Neural cell (in vitro differentiated cells): Measurements from ENCODE around the gene SETX. TPM values are rescaled to one million over a fixed set of nuclear protein-coding genes. Genes with fewer than 3 reads are reported as not detected.

Source experiments
- H2AFZ ChIP-seq: fragments of 200-600, 300-800 bp; sonication (generic), shearing (Covaris generic); 2 replicates; pipeline ENCODE4 v1.6.0; 2014; ENCODE audit warnings: low read depth, mild to moderate bottlenecking, antibody characterized with exemption, low read length, moderate library complexity
- H3F3A ChIP-seq: fragments of 200-600 bp; shearing (Covaris generic); 2 replicates; pipeline ENCODE4 v1.6.1; 2016; ENCODE audit warnings: mild to moderate bottlenecking, moderate library complexity, mixed read lengths, antibody characterized with exemption, low read length; ENCODE audit not compliant: insufficient read depth, poor library complexity, severe bottlenecking
- H3K27ac ChIP-seq: fragments of 200-600, 300-800 bp; sonication (generic), shearing (Covaris generic); 2 replicates; pipeline ENCODE4 v1.5.1; 2014; ENCODE audit warnings: mild to moderate bottlenecking, low read length, moderate library complexity
- H3K27me3 ChIP-seq: fragments of 300-800, 200-600 bp; sonication (generic), shearing (Covaris generic); 2 replicates; pipeline ENCODE4 v1.6.0; 2014; ENCODE audit warnings: mild to moderate bottlenecking, low read depth, low read length, moderate library complexity; ENCODE audit not compliant: insufficient read depth
- H3K36me3 ChIP-seq: fragments of 300-800, 200-600 bp; sonication (generic), shearing (Covaris generic); 2 replicates; pipeline ENCODE4 v1.5.1; 2014; ENCODE audit warnings: mild to moderate bottlenecking, antibody characterized with exemption, low read length, moderate library complexity; ENCODE audit not compliant: insufficient read depth
- H3K4me2 ChIP-seq: fragments of 300-800, 200-600 bp; sonication (generic), shearing (Covaris generic); 2 replicates; pipeline ENCODE4 v1.6.0; 2014; ENCODE audit warnings: mild to moderate bottlenecking, low read length
- H3K4me3 ChIP-seq: fragments of 300-800, 200-600 bp; sonication (generic), shearing (Covaris generic); 2 replicates; pipeline ENCODE4 v1.5.1; 2014; ENCODE audit warnings: mild to moderate bottlenecking, low read length, moderate library complexity
- H3K79me2 ChIP-seq: fragments of 200-600 bp; shearing (Covaris generic); replicated peaks from 2 replicates; pipeline ENCODE4 v1.6.0; 2014; ENCODE audit warnings: mild to moderate bottlenecking, low read length, moderate library complexity; ENCODE audit not compliant: insufficient read depth
- H3K9ac ChIP-seq: fragments of 300-800, 200-600 bp; sonication (generic), shearing (Covaris generic); 2 replicates; pipeline ENCODE4 v1.6.1; 2016; ENCODE audit warnings: mild to moderate bottlenecking, low read length, mixed read lengths
- H3K9me2 ChIP-seq: fragments of 200-600 bp; shearing (Covaris generic); 2 replicates; pipeline ENCODE4 v1.6.1; 2016; ENCODE audit warnings: mild to moderate bottlenecking, low read length, mixed read lengths; ENCODE audit not compliant: insufficient read depth
- H3K9me3 ChIP-seq: fragments of 200-600, 300-800 bp; sonication (generic), shearing (Covaris generic); 2 replicates; pipeline ENCODE4 v1.6.1; 2016; ENCODE audit warnings: mild to moderate bottlenecking, mixed run types, low read length, moderate library complexity, mixed read lengths
- H4K20me1 ChIP-seq: fragments of 200-600 bp; shearing (Covaris generic); 2 replicates; pipeline ENCODE4 v1.6.1; 2016; ENCODE audit warnings: mild to moderate bottlenecking, mixed run types; ENCODE audit not compliant: insufficient read depth
- CTCF ChIP-seq: fragments of 450-650 bp; IDR thresholded peaks from 2 replicates; pipeline ENCODE4 v1.5.1; 2014; ENCODE audit warnings: antibody characterized with exemption, mild to moderate bottlenecking, moderate library complexity; ENCODE audit not compliant: poor library complexity, severe bottlenecking
- EP300 ChIP-seq: fragments of 450-650 bp; conservative IDR thresholded peaks from 2 replicates; pipeline ENCODE4 v1.6.1; 2014; ENCODE audit warnings: antibody characterized with exemption, mild to moderate bottlenecking, moderate library complexity; ENCODE audit not compliant: poor library complexity, severe bottlenecking
- EZH2 ChIP-seq: fragments of 200-600, 300-800 bp; shearing (Covaris generic), sonication (generic); IDR thresholded peaks from 2 replicates; pipeline ENCODE4 v1.6.1; 2014; ENCODE audit warnings: antibody characterized with exemption, low read length, borderline replicate concordance, mild to moderate bottlenecking; ENCODE audit not compliant: insufficient read depth, poor library complexity, severe bottlenecking
- MXI1 ChIP-seq: fragments of 450-650 bp; conservative IDR thresholded peaks from 2 replicates; pipeline ENCODE4 v1.6.1; 2014; ENCODE audit warnings: antibody characterized with exemption, mild to moderate bottlenecking; ENCODE audit not compliant: poor library complexity, severe bottlenecking
- POLR2AphosphoS5 ChIP-seq: IDR thresholded peaks from 2 replicates; pipeline ENCODE4 v1.6.1; 2012
- RAD21 ChIP-seq: fragments of 450-650 bp; conservative IDR thresholded peaks from 2 replicates; pipeline ENCODE4 v1.6.1; 2014; ENCODE audit warnings: antibody characterized with exemption, mild to moderate bottlenecking, moderate library complexity
- REST ChIP-seq: IDR thresholded peaks from 2 replicates; pipeline ENCODE4 v1.6.1; 2012; ENCODE audit warnings: borderline replicate concordance
- SMC3 ChIP-seq: fragments of 450-650 bp; conservative IDR thresholded peaks from 2 replicates; pipeline ENCODE4 v1.6.1; 2014; ENCODE audit warnings: antibody characterized with exemption, mild to moderate bottlenecking, moderate library complexity; ENCODE audit not compliant: poor library complexity
- TAF1 ChIP-seq: IDR thresholded peaks from 2 replicates; pipeline ENCODE4 v1.6.1; 2012; ENCODE audit warnings: low read depth
- polyA plus RNA-seq: library from polyadenylated mRNA; depleted of rRNA; stranded (reverse); fragments of >200 nt; gene quantifications from 2 replicates; pipeline ENCODE4 v1.2.3, GENCODE V29; 2014

The SETX gene
- polyA plus RNA-seq, 1 donor from 2014 or later, result 32.0 TPM

- no peak overlapping the region for H2AFZ ChIP-seq
- no peak overlapping the region for H3K4me2 ChIP-seq
- no peak overlapping the region for H3K27ac ChIP-seq
- no peak for TF ChIP-seq RAD21
- no peak for TF ChIP-seq SMC3
- TF ChIP-seq REST, result no peak
- TF ChIP-seq MXI1, result no peak
- no peak for TF ChIP-seq TAF1
- no peak for TF ChIP-seq EZH2
- TF ChIP-seq CTCF, result no peak
- no peak for TF ChIP-seq EP300
- TF ChIP-seq POLR2AphosphoS5, result no peak
- no peaks in the 10 kb centered on the region for H3F3A ChIP-seq
- no peaks in the 10 kb centered on the region for H4K20me1 ChIP-seq
- peaks cover 38% of the 10 kb centered on the region for H3K27me3 ChIP-seq
- H3K9me2 ChIP-seq, result no peaks in the 10 kb centered on the region
- H3K4me3 ChIP-seq, result no peak overlapping the region
- no peaks in the 10 kb centered on the region for H3K9me3 ChIP-seq
- no peaks in the 10 kb centered on the region for H3K79me2 ChIP-seq
- no peaks in the 10 kb centered on the region for H3K36me3 ChIP-seq
- no peak overlapping the region for H3K9ac ChIP-seq
These were observed 115.3 kb downstream of the SETX start for GRCh38 chr9:132239518-132239917.

GRCh38 chr9:132238992-132239391 is 115.8 kb downstream of the SETX start:
- no peaks in the 10 kb centered on the region for H3K9me2 ChIP-seq
- H3F3A ChIP-seq, result no peaks in the 10 kb centered on the region
- H3K27me3 ChIP-seq, result peaks cover 37% of the 10 kb centered on the region
- H3K79me2 ChIP-seq, result no peaks in the 10 kb centered on the region
- H3K36me3 ChIP-seq, result no peaks in the 10 kb centered on the region
- H3K4me3 ChIP-seq, result no peak overlapping the region
- H3K9ac ChIP-seq, result no peak overlapping the region
- no peak overlapping the region for H2AFZ ChIP-seq
- TF ChIP-seq POLR2AphosphoS5 (no peak), EP300 (no peak), SMC3 (no peak), CTCF (no peak), RAD21 (no peak), MXI1 (no peak), REST (no peak), EZH2 (no peak), TAF1 (no peak)
- H3K9me3 ChIP-seq, result no peaks in the 10 kb centered on the region
- H3K4me2 ChIP-seq, result no peak overlapping the region
- no peak overlapping the region for H3K27ac ChIP-seq
- no peaks in the 10 kb centered on the region for H4K20me1 ChIP-seq
